DMS153 treated with DMSO at 0.1 percent for 48 hours (cell line): ENCODE data around the gene JCHAIN.

Experiments used
- DNase-seq: peaks from one replicate; lab custom pipeline; 2025; ENCODE audit not compliant: unreplicated experiment; lab: John Stamatoyannopoulos, UW

JCHAIN gene

GRCh38 chr4:70640192-70640591, 26.1 kb downstream of the JCHAIN start:
- no peak for DNase-seq

- no peak for DNase-seq
Measured at GRCh38 chr4:70637239-70637913, 28.9 kb downstream of the JCHAIN start.

- DNase-seq, result no peak
Measured at GRCh38 chr4:70634482-70634881, 31.8 kb downstream of the JCHAIN start.

GRCh38 chr4:70632028-70632427, 34.3 kb downstream of the JCHAIN start:
- DNase-seq, result no peak

- DNase-seq, result no peak
Measured at GRCh38 chr4:70630162-70630561, 36.1 kb downstream of the JCHAIN start.

- no peak for DNase-seq
Measured at GRCh38 chr4:70629469-70630090, 36.7 kb downstream of the JCHAIN start.

GRCh38 chr4:70628444-70628843, 37.9 kb downstream of the JCHAIN start, which contains the start of gene ENAM:
Gene ENAM, plus strand, starts transcription at chr4:70628744. Its CDS starts 757 bp downstream, at chr4:70629501.
- no peak for DNase-seq

- DNase-seq, result no peak
Measured at GRCh38 chr4:70627620-70628019, 38.7 kb downstream of the JCHAIN start.

- no peak for DNase-seq
Measured at GRCh38 chr4:70624226-70624793, 42.0 kb downstream of the JCHAIN start.

- no peak for DNase-seq
Measured at GRCh38 chr4:70623323-70623722, 43.0 kb downstream of the JCHAIN start.

- DNase-seq, result no peak
Measured at GRCh38 chr4:70619778-70620177, 46.5 kb downstream of the JCHAIN start.

GRCh38 chr4:70619288-70619687, 47.0 kb downstream of the JCHAIN start:
- no peak for DNase-seq

- DNase-seq, result no peak
Measured at GRCh38 chr4:70614184-70614555, 52.1 kb downstream of the JCHAIN start.

GRCh38 chr4:70613306-70614183, 52.8 kb downstream of the JCHAIN start:
- DNase-seq, result no peak

- DNase-seq, result no peak
Measured at GRCh38 chr4:70608324-70608723, 58.0 kb downstream of the JCHAIN start.

- DNase-seq, result no peak
Measured at GRCh38 chr4:70607334-70607853, 58.9 kb downstream of the JCHAIN start.

GRCh38 chr4:70606459-70606858, 59.8 kb downstream of the JCHAIN start:
- no peak for DNase-seq
